NCI-H526 treated with DMSO at 0.1 percent for 48 hours (cell line): ENCODE results near the gene RNF215.

Experiments used
- DNase-seq: peaks from one replicate; lab custom pipeline; 2025; lab: John Stamatoyannopoulos, UW

The RNF215 gene

GRCh38 chr22:30386960-30387827, at the start of gene RNF215:
Gene RNF215 (minus strand): TSS chr22:30387411. CDS start chr22:30387313, 98 bp downstream.
- peak; percentile 54 for DNase-seq

- no peak for DNase-seq
These were observed 49.0 kb upstream of the RNF215 start for GRCh38 chr22:30436196-30436595.

- no peak for DNase-seq
These were observed 48.5 kb upstream of the RNF215 start for GRCh38 chr22:30435674-30436126.

GRCh38 chr22:30434843-30435242, 47.6 kb upstream of the RNF215 start:
- DNase-seq = no peak

GRCh38 chr22:30433773-30434172, 46.6 kb upstream of the RNF215 start:
- DNase-seq = no peak

GRCh38 chr22:30433227-30433626, 46.0 kb upstream of the RNF215 start:
- DNase-seq = no peak

- DNase-seq = no peak
These were observed 45.3 kb upstream of the RNF215 start for GRCh38 chr22:30432520-30432919.

GRCh38 chr22:30432096-30432495, 44.9 kb upstream of the RNF215 start:
- no peak for DNase-seq

- no peak for DNase-seq
These were observed 43.7 kb upstream of the RNF215 start for GRCh38 chr22:30430933-30431332.

- DNase-seq = no peak
These were observed 42.7 kb upstream of the RNF215 start for GRCh38 chr22:30429887-30430286.

- no peak for DNase-seq
These were observed 40.7 kb upstream of the RNF215 start for GRCh38 chr22:30427871-30428270.

GRCh38 chr22:30426388-30427353, 39.5 kb upstream of the RNF215 start:
- DNase-seq = peak; percentile 74

- DNase-seq = peak; percentile 56
These were observed 38.6 kb upstream of the RNF215 start, which contains the start of gene MTFP1 for GRCh38 chr22:30425616-30426387. Gene MTFP1 (plus strand): TSS chr22:30425768. CDS start chr22:30425880, 112 bp downstream.

- no peak for DNase-seq
These were observed 38.1 kb upstream of the RNF215 start for GRCh38 chr22:30425327-30425615.

- DNase-seq = no peak
These were observed 37.5 kb upstream of the RNF215 start for GRCh38 chr22:30424534-30425326.

- peak; percentile 98 for DNase-seq
These were observed 36.8 kb upstream of the RNF215 start for GRCh38 chr22:30423959-30424533.

GRCh38 chr22:30423301-30423958, 36.2 kb upstream of the RNF215 start:
- no peak for DNase-seq

GRCh38 chr22:30422481-30423300, 35.5 kb upstream of the RNF215 start:
- no peak for DNase-seq
